Epithelial cell of esophagus (primary cell): ENCODE data around the gene EFR3B.
"Not testable (repeated sequence)": the region's sequence is repeated elsewhere in the genome, so short reads cannot be mapped to it uniquely, and the experiment has no call there.

ENCODE experiments used
- DNase-seq: peaks from one replicate; pipeline ENCODE4 v3.0.0; 2010; ENCODE audit warnings: low read depth
- H3K4me3 ChIP-seq: 2 replicates; pipeline ENCODE4 v1.5.1; 2011; ENCODE audit warnings: mild to moderate bottlenecking, low read length, control low read depth
- TF ChIP-seq, protein P1 (sequence below): IDR thresholded peaks from 2 replicates; pipeline ENCODE4 v1.5.1; 2011; ENCODE audit warnings: low read depth, mild to moderate bottlenecking, low read length, control low read depth, inconsistent platforms; ENCODE audit not compliant: insufficient read depth; ENCODE audit errors: missing control alignments

The EFR3B gene

GRCh38 chr2:25002066-25002465 is 39.8 kb upstream of the EFR3B start:
- no peak for DNase-seq
- no peak overlapping the region for H3K4me3 ChIP-seq
- TF ChIP-seq, protein P1, sequence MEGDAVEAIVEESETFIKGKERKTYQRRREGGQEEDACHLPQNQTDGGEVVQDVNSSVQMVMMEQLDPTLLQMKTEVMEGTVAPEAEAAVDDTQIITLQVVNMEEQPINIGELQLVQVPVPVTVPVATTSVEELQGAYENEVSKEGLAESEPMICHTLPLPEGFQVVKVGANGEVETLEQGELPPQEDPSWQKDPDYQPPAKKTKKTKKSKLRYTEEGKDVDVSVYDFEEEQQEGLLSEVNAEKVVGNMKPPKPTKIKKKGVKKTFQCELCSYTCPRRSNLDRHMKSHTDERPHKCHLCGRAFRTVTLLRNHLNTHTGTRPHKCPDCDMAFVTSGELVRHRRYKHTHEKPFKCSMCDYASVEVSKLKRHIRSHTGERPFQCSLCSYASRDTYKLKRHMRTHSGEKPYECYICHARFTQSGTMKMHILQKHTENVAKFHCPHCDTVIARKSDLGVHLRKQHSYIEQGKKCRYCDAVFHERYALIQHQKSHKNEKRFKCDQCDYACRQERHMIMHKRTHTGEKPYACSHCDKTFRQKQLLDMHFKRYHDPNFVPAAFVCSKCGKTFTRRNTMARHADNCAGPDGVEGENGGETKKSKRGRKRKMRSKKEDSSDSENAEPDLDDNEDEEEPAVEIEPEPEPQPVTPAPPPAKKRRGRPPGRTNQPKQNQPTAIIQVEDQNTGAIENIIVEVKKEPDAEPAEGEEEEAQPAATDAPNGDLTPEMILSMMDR, result no peak

- peak; percentile 76 for DNase-seq
- TF ChIP-seq, protein P1, result no peak
- H3K4me3 ChIP-seq, result no peak overlapping the region
These were observed 31.9 kb upstream of the EFR3B start for GRCh38 chr2:25009954-25010353.

DNA sequence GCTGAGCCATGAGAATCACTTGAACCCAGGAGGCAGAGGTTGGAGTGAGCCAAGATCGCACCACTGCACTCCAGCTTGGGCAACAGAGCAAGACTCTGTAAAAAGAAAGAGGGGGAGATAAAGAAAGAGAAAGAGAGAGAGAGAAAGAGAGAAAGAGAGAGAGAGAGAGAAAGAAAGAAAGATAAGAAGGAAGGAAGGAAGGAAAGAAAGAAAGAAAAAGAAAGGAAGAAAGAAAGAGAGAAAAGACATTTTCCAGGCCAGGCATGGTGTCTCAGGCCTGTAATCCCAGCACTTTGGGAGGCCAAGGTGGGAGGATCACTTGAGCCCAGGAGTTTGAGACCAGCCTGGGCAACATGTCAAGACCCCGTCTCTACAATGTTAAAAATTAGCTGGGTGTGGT is 30.5 kb upstream of the EFR3B start:
- DNase-seq, H3K4me3 ChIP-seq: not testable (repeated sequence)

DNA sequence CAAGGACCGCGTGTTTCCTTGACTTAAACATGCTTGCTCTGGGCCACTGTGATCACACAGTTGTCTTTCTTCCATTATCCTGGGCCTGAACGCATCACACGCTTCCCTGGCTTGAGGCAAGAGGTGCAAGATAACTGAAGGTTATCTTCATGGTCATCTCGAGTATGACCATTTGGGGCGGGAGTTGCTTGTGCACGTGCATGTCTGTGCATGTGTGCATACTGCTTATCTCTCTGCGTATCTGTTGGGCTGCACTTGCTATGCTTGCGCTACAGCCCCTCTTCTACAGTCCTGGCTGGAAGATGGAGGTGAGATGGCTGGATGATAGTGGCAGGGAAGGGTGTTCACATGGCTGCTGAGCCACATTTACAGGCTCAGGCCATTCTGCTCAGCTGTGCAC is 27.2 kb upstream of the EFR3B start:
- DNase-seq, result no peak
- H3K4me3 ChIP-seq, result no peak overlapping the region
- TF ChIP-seq, protein P1, result no peak

GRCh38 chr2:25018681-25019080 is 23.2 kb upstream of the EFR3B start:
- no peak overlapping the region for H3K4me3 ChIP-seq
- TF ChIP-seq, protein P1, result no peak
- no peak for DNase-seq

DNA sequence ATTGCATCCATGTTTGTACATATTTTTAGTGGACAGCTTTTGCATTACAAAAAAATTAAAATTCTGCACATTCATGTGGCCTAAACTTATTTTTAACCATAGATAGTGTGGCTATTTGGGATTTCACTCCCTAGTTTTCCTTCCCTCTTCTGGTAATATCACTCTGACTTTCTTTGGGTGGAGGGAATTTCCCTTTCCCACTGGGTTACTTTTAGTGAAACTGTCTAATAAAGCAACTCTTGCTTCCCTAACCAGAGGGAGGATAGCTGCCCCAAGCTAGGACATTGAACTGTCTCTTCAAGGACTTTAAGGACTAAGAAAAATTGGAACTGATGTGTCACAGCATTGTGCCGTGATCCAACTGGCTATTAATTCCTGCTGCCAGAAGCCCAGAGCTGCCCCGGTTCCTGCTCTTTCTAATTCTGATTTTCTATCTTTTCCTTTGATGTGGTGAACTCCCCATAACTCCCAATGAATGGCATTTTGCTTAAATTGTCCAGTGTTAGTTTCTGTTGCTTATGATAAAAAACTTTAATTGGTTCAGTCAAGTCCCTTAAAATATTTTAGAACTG is 20.0 kb upstream of the EFR3B start:
- DNase-seq, result no peak
- no peak overlapping the region for H3K4me3 ChIP-seq
- TF ChIP-seq, protein P1, result no peak

DNA sequence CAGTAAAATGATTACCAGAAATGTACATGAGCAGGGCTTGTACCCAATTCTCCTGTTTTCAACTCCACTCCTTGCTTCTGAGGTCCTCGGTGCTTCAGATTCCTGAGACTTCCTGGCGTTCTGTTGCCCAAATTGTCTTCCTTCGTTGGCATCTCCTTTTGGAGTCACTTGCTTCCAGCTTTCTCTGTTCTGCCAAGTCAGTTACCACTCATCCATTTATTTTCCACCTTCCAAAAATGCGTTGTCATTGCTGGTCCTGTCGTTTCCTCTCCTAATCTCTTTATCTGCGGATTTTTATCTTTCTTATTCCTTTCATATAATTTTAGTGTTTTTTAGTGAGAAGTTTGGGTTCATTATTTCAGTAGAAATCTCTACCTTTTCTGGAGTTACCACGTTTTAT is 18.5 kb upstream of the EFR3B start:
- H3K4me3 ChIP-seq, result no peak overlapping the region
- TF ChIP-seq, protein P1, result no peak
- no peak for DNase-seq
